ENCODE measurements around the gene CACNA1G. TPM values are rescaled to one million over a fixed set of nuclear protein-coding genes. Genes with fewer than 3 reads are reported as not detected.

The CACNA1G gene
- total RNA-seq, 2 donors from 2014 or later: 0.07 to 0.19 TPM

GRCh38 chr17:50666316-50666715 lies 105.8 kb downstream of the CACNA1G start:
- Histone ChIP-seq H3K4me1 (peaks cover 6% of the 10 kb centered on the region), H3K9me3 (no peaks in the 10 kb centered on the region), H3K9ac (ENCODE audit: low read depth in 2 of 2, low read length in 2 of 2) (no peak overlapping the region), H3K4me3 (no peak overlapping the region), H3K27ac (no peak overlapping the region), H3K36me3 (no peaks in the 10 kb centered on the region), H3K27me3 (no peaks in the 10 kb centered on the region)
- TF ChIP-seq CTCF (IDR thresholded peaks at IDR 0.05): no peak
- no peak for DNase-seq
- intact Hi-C loops (cut with DNase I): no loop called here

- no peak overlapping the region for H3K9ac ChIP-seq (ENCODE audit: low read depth in 2 of 2, low read length in 2 of 2)
- H3K36me3 ChIP-seq: no peaks in the 10 kb centered on the region
- no peaks in the 10 kb centered on the region for H3K27me3 ChIP-seq
- no peak for DNase-seq
- TF ChIP-seq CTCF (IDR thresholded peaks at IDR 0.05): no peak
- H3K4me3 ChIP-seq: no peak overlapping the region
- no peak overlapping the region for H3K27ac ChIP-seq
- no peaks in the 10 kb centered on the region for H3K4me1 ChIP-seq
- no peaks in the 10 kb centered on the region for H3K9me3 ChIP-seq
- intact Hi-C loops (cut with DNase I): no loop called here
These were observed 106.9 kb downstream of the CACNA1G start for GRCh38 chr17:50667259-50668024.

- H3K9ac ChIP-seq (ENCODE audit: low read depth in 2 of 2, low read length in 2 of 2): no peak overlapping the region
- no peaks in the 10 kb centered on the region for H3K9me3 ChIP-seq
- no peaks in the 10 kb centered on the region for H3K4me1 ChIP-seq
- intact Hi-C loops (cut with DNase I): no loop called here
- no peak overlapping the region for H3K4me3 ChIP-seq
- H3K27me3 ChIP-seq: no peaks in the 10 kb centered on the region
- TF ChIP-seq CTCF (IDR thresholded peaks at IDR 0.05): no peak
- H3K27ac ChIP-seq: no peak overlapping the region
- H3K36me3 ChIP-seq: no peaks in the 10 kb centered on the region
- DNase-seq: no peak
These were observed 107.7 kb downstream of the CACNA1G start for GRCh38 chr17:50668025-50668837.

- Histone ChIP-seq H3K9ac (ENCODE audit: low read depth in 2 of 2, low read length in 2 of 2) (no peak overlapping the region), H3K4me1 (no peaks in the 10 kb centered on the region), H3K4me3 (no peak overlapping the region), H3K9me3 (no peaks in the 10 kb centered on the region), H3K27me3 (no peaks in the 10 kb centered on the region), H3K27ac (no peak overlapping the region), H3K36me3 (no peaks in the 10 kb centered on the region)
- no peak for TF ChIP-seq CTCF (IDR thresholded peaks at IDR 0.05)
- no peak for DNase-seq
- intact Hi-C loops (cut with DNase I): no loop called here
These were observed 108.5 kb downstream of the CACNA1G start for GRCh38 chr17:50668838-50669581.

DNA sequence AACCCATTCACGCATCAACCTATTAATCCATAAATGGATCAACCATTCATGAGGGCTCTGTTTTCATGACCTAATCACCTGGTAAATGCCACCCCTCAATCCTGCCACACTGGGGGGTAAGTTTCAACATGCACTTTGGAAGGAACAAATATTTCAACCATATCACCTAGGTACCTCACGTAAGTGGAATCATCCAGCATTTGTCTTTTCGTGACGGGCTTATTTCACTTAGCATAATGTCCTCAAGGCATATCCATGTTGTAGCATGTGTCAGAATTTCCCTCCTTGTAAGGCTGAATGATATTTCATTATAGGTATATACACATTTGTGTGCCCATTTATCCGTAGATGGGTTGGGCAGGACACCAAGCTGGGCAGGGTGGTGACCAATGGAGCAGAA lies 111.6 kb downstream of the CACNA1G start:
- H3K27ac ChIP-seq: no peak overlapping the region
- no peak overlapping the region for H3K4me3 ChIP-seq
- H3K9me3 ChIP-seq: no peaks in the 10 kb centered on the region
- no peak overlapping the region for H3K9ac ChIP-seq (ENCODE audit: low read depth in 2 of 2, low read length in 2 of 2)
- H3K4me1 ChIP-seq: peaks cover 8% of the 10 kb centered on the region
- H3K27me3 ChIP-seq: no peaks in the 10 kb centered on the region
- TF ChIP-seq CTCF (IDR thresholded peaks at IDR 0.05): no peak
- intact Hi-C loops (cut with DNase I): no loop called here
- DNase-seq: no peak
- no peaks in the 10 kb centered on the region for H3K36me3 ChIP-seq

Data from colonic mucosa (tissue), 4 donors.